C4-2B (cell line): ENCODE data around the gene UBN2.

Experiments used
- CTCF ChIP-seq: fragments of 450-650 bp; conservative IDR thresholded peaks from 2 replicates; pipeline ENCODE4 v1.5.1; 2017; ENCODE audit warnings: mild to moderate bottlenecking
- ZFX ChIP-seq: fragments of 450-650 bp; IDR thresholded peaks from 2 replicates; pipeline ENCODE4 v1.6.1; 2017

GRCh38 chr7:139329119-139329518 lies 98.1 kb downstream of the UBN2 start:
- no peak for TF ChIP-seq CTCF
- TF ChIP-seq ZFX, result no peak
